ENCODE results near the gene ZSCAN16.
A peak's percentile ranks its signal among the peaks of the same experiment; 100 is the strongest.
"Not testable (repeated sequence)": the region's sequence is repeated elsewhere in the genome, so short reads cannot be mapped to it uniquely, and the experiment has no call there.

ZSCAN16 gene

GRCh38 chr6:28124350-28124970 lies at the start of gene ZSCAN16:
TSS of gene ZSCAN16 (plus strand) at chr6:28124609. CDS start at chr6:28125444, 835 bp downstream.
- peak; percentile 60 for DNase-seq (ENCODE audit: low read depth)
- peak within 1 kb of the TSS; percentile 81 for H3K4me3 ChIP-seq (ENCODE audit: low read depth, low read length)
- no peak for TF ChIP-seq CTCF (IDR thresholded peaks at IDR 0.05; ENCODE audit: low read depth, low read length, missing control alignments)

GRCh38 chr6:28078050-28078449 lies 46.4 kb upstream of the ZSCAN16 start:
- TF ChIP-seq CTCF (IDR thresholded peaks at IDR 0.05; ENCODE audit: low read depth, low read length, missing control alignments): no peak

GRCh38 chr6:28078836-28079235 lies 45.6 kb upstream of the ZSCAN16 start:
- no peak for DNase-seq (ENCODE audit: low read depth)
- H3K4me3 ChIP-seq (ENCODE audit: low read depth, low read length): no peak overlapping the region
- TF ChIP-seq CTCF (IDR thresholded peaks at IDR 0.05; ENCODE audit: low read depth, low read length, missing control alignments): no peak

More at GRCh38 chr6:28078050-28078449, 46.4 kb upstream of the ZSCAN16 start:
- DNase-seq (ENCODE audit: low read depth): no peak
- no peak overlapping the region for H3K4me3 ChIP-seq (ENCODE audit: low read depth, low read length)

GRCh38 chr6:28080381-28080630 lies 44.1 kb upstream of the ZSCAN16 start, which contains the start of gene ZNF165:
TSS of gene ZNF165 (plus strand) at chr6:28080568. CDS start at chr6:28085481, 4,913 bp downstream.
- H3K4me3 ChIP-seq (ENCODE audit: low read depth, low read length): peak within 1 kb of the TSS; percentile 87
- not testable (repeated sequence) for DNase-seq (ENCODE audit: low read depth)

GRCh38 chr6:28080631-28081485 lies 43.6 kb upstream of the ZSCAN16 start:
- DNase-seq (ENCODE audit: low read depth): peak; percentile 93
- no peak for TF ChIP-seq CTCF (IDR thresholded peaks at IDR 0.05; ENCODE audit: low read depth, low read length, missing control alignments)
- peak overlapping the region; percentile 87 for H3K4me3 ChIP-seq (ENCODE audit: low read depth, low read length)

GRCh38 chr6:28081486-28081751 lies 43.0 kb upstream of the ZSCAN16 start:
- peak; percentile 55 for DNase-seq (ENCODE audit: low read depth)
- peak overlapping the region; percentile 87 for H3K4me3 ChIP-seq (ENCODE audit: low read depth, low read length)
- no peak for TF ChIP-seq CTCF (IDR thresholded peaks at IDR 0.05; ENCODE audit: low read depth, low read length, missing control alignments)

- H3K4me3 ChIP-seq (ENCODE audit: low read depth, low read length): no peak overlapping the region
- no peak for DNase-seq (ENCODE audit: low read depth)
- no peak for TF ChIP-seq CTCF (IDR thresholded peaks at IDR 0.05; ENCODE audit: low read depth, low read length, missing control alignments)
Measured at GRCh38 chr6:28082939-28083338, 41.5 kb upstream of the ZSCAN16 start.

Data from GM12864 (cell line).